Mucosa of stomach (tissue), 1 donor: ENCODE data around the gene EXOC3L4.
A peak's percentile ranks its signal among the peaks of the same experiment; 100 is the strongest.
"Not testable (repeated sequence)": the region's sequence is repeated elsewhere in the genome, so short reads cannot be mapped to it uniquely, and the experiment has no call there.

Source experiments
- H3K27me3 ChIP-seq: one replicate; pipeline ENCODE4 v1.7.0; 2013; ENCODE audit warnings: mild to moderate bottlenecking, low read length; ENCODE audit not compliant: control insufficient read depth, insufficient read depth
- H3K36me3 ChIP-seq: one replicate; pipeline ENCODE4 v1.7.0; 2013; ENCODE audit warnings: low read length; ENCODE audit not compliant: control insufficient read depth, insufficient read depth
- H3K4me1 ChIP-seq: one replicate; pipeline ENCODE4 v1.7.0; 2013; ENCODE audit warnings: mild to moderate bottlenecking, low read length; ENCODE audit not compliant: control insufficient read depth, insufficient read depth
- H3K4me3 ChIP-seq: one replicate; pipeline ENCODE4 v1.7.0; 2013; ENCODE audit warnings: low read length
- H3K9ac ChIP-seq: one replicate; pipeline ENCODE4 v1.7.0; 2013; ENCODE audit warnings: mild to moderate bottlenecking, low read length, moderate library complexity
- H3K9me3 ChIP-seq: one replicate; pipeline ENCODE4 v1.7.0; 2013; ENCODE audit warnings: mild to moderate bottlenecking, low read length, moderate library complexity; ENCODE audit not compliant: control insufficient read depth
- donor health status: Pancreatic carcinoma.

EXOC3L4 gene

DNA sequence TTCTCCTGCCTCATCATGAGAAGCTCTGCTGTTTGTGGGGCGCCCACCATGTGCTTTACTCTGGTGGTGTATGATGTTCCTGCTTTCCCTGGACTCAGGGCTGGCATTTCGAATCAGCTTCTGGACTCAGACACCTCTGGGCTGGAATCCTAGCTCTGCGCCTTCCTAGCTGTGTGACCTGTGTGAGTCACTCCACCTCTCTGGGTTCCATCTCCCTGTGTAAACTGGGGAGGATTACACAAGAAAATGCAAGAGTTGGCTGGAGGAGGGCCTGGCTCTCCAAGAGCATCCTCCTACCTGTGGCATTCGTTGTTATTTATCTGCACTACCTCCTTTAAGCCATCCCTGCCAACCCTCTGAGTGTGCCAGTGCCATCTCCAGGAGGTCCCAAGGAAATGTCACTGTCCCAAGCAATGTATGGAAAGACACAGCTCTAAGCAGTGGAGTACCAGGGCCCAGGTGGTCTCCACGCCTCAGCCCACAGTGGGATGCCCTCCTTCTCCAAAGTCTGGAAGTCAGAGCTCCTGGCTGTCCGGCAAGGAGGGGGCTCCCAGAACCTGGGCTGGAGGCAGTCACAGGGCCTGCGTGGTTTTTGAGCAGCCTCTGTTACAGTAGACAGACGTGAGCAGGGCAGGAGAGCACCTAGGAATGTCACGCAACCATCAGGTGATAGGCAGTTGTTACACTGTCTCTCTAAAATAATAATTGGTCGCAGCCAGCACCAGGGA, 21.5 kb downstream of the EXOC3L4 start:
- Histone ChIP-seq H3K4me1 (peaks cover 31% of the 10 kb centered on the region), H3K4me3 (no peak overlapping the region), H3K36me3 (no peaks in the 10 kb centered on the region), H3K27me3 (no peaks in the 10 kb centered on the region), H3K9me3 (no peaks in the 10 kb centered on the region), H3K9ac (no peak overlapping the region)

DNA sequence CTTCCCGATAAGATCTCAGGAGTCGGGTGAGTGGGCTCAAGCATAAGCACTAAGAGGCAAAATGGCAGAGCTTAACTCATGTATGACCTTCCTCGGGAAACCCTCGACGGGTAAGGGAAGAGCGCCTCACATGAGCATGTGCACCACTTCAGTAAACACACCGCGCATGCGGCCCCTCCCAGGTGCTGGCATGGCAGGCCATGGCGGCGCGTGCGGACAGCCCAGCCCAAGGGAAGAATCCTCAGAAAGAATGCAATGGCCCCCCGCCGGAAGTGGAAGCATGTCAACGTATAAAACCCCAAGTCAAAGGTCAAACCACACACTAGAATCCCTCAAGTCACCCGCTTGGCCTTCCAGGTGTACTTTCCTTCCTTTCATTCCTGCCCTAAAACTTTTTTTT, 22.1 kb downstream of the EXOC3L4 start:
- Histone ChIP-seq H3K27me3 (no peaks in the 10 kb centered on the region), H3K4me1 (peaks cover 25% of the 10 kb centered on the region), H3K9me3 (no peaks in the 10 kb centered on the region), H3K36me3 (no peaks in the 10 kb centered on the region), H3K4me3 (no peak overlapping the region), H3K9ac (no peak overlapping the region)

DNA sequence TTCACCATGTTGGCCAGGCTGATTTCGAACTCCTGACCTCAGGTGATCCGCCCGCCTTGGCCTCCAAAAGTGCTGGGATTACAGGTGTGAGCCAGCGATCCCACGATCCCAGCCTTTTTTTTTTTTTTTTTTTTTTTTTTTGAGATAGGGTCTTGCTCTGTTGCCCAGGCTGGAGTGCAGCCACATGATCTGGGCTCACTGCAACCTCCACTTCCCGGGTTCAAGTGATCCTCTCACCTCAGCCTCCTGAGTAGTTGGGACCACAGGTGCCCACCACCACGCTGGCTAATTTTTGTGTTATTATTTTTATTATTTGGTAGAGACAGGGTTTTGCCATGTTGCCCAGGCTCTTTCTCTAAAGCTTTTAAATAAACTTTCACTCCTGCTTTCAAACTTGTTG, 23.0 kb downstream of the EXOC3L4 start:
- not testable (repeated sequence) for H3K9me3 ChIP-seq, H3K36me3 ChIP-seq, H3K4me3 ChIP-seq, H3K9ac ChIP-seq, H3K27me3 ChIP-seq
- H3K4me1 ChIP-seq = peaks cover 23% of the 10 kb centered on the region

DNA sequence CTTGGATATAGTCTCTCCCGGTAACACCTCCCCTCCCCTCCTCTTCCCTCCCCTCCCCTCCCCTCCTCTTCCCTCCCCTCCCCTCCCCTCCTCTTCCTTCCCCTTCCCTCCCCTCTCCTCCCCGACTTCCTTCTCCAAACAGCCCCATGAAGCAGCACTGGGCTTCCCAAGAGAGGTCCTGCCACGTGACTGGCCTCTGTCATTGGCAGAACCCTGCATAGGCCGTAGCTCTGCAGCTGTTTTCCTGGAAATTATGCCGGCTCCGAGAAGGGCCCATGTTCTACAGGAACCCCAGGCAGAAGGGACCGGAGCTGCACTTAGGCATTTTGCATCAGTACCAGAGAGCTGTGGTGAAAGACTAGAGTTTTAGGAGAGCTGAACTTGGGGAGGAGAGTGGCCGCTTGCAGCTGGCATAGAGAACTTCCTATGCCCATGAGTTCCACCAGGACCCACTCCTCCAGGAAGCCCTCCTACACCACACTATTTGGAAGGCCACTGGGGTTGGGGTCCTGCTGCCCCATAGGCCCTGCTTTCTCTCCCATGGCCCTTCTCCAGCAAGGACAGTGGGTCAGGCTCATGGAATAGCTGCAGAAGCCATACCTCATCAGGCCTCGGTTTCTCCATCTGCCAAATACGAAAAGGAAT, 23.6 kb downstream of the EXOC3L4 start:
- H3K36me3 ChIP-seq = no peaks in the 10 kb centered on the region
- no peaks in the 10 kb centered on the region for H3K9me3 ChIP-seq
- H3K9ac ChIP-seq = no peak overlapping the region
- H3K4me3 ChIP-seq = no peak overlapping the region
- H3K27me3 ChIP-seq = peaks cover 6% of the 10 kb centered on the region
- peaks cover 23% of the 10 kb centered on the region for H3K4me1 ChIP-seq

DNA sequence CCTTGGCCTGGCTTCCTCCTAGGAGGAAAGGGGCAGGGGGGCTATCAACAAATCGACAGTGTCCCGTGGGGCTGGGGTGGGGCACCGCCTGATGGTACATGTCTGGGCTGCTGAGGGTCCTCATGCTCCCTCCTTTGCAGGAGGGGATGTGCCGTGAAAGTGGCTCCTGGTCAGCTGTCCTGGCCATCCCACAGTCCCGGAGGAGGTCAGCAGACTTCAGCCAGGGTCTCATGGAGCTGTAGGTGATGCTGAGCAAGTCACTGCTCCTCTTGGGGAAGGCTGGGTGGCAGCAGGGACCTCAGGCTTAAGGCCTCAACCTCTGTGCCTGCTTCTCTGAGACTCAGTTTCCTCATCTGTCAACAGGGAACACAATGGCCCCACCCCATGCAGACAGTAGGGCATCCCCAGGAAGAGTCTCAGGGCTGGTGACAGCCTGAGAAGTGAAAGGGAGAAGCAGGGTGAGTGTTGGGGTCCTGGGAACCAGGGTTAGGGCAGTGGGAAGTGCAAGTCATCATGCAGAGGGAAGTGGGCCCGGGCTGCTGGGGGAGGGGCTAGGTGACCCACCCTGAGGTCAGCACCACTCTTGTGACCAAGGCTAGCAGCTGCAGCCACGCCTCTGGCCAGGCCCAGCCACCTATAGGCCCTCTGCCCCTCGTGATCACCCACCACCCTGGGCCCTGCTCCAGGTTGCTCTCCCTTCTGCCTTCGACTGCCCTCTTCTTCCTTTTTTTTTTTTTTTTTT, 24.3 kb downstream of the EXOC3L4 start:
- Histone ChIP-seq H3K4me3 (no peak overlapping the region), H3K36me3 (no peaks in the 10 kb centered on the region), H3K9ac (no peak overlapping the region), H3K27me3 (peaks cover 6% of the 10 kb centered on the region), H3K4me1 (peaks cover 28% of the 10 kb centered on the region), H3K9me3 (no peaks in the 10 kb centered on the region)

DNA sequence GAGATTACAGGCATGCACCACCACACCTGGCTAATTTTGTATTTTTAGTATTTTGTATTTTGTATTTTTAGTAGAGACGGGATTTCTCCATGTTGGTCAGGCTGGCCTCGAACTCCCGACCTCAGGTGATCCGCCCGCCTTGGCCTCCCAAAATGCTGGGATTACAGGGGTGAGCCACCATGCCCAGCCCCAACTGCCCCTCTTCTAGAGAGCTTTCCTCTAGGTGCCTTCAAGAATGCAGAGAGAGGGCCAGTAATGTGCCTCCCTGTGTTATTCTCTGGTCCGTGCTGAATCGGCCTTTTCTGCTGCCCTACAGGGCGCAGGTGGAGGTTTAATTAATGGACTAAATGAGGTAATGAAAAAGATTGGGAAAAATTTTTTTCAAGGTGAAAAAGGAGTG, 25.0 kb downstream of the EXOC3L4 start:
- H3K9me3 ChIP-seq, H3K27me3 ChIP-seq, H3K4me3 ChIP-seq, H3K9ac ChIP-seq, H3K36me3 ChIP-seq: not testable (repeated sequence)
- H3K4me1 ChIP-seq = peaks cover 35% of the 10 kb centered on the region

DNA sequence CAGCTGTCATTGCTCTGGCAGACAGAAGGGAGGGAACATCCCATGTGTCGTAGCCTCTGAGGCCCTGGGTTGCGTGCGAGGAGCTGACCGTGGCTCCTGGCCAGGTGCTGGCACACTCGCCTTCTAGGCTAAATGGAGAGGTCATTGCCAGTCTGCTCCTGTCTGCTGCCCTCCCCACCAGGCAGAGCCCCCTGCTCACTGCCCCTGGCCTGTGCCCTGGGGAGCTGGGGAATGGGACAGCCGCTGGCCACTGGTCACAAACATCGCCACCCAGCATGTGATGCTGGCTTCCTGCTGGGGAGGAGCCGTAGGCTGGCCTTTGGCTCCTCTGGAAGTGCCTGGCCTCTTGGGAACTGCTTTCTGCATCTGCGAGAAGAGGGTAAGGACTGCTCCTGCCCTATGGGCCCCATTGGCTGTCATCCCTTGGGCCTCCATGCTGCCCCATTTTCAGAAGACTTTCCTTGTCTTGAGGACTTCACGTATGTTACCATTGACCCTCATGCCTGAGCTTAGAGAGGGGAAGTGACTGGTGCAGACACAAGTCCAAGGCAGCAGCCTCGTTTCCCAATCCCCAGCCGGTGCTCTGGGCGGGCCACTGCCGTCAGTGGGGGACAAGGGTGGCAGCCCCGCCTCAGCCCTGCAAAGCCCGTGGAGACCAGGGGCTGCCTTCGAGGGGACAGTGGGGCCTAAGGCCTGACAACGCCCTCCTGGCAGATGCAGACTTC, 26.8 kb downstream of the EXOC3L4 start:
- H3K4me3 ChIP-seq = no peak overlapping the region
- peaks cover 42% of the 10 kb centered on the region for H3K4me1 ChIP-seq
- H3K9me3 ChIP-seq = no peaks in the 10 kb centered on the region
- no peak overlapping the region for H3K9ac ChIP-seq
- H3K27me3 ChIP-seq = peaks cover 14% of the 10 kb centered on the region
- no peaks in the 10 kb centered on the region for H3K36me3 ChIP-seq

DNA sequence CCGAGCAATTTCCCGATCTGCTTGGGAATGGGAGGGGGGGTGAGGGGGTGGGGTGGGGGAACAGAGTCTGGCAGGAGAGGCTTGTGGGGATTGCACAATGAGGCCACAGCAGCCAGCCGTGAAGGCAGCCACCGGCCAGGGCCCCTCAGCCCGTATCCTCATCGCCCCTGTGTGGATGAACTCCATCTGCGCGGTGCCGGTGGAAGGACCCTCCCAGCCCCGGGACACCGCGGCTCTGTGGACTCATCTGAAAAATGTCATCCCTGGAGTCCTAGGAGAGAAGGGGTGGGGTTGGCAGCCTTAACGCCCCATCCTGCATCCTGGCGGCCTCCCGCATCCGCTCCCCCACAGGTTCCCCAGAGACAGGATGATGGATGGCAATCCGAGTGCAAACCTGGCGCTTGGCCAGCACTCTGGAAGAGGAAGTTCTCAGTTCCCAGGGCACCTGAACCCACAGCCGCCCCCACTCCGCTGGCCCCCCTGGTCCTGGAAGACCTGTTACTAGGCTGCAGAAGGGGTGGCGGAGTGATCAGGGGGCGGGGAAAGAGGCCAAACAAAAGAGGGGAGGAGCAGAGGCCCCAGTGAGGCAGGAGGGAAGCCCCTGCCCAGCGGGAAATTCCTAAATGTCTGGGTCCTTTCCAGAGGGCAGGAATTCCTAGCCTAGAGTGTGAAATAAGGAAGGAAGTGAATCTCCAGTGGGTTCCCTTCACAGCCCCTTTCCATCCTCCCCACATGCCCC, 27.5 kb downstream of the EXOC3L4 start:
- no peak overlapping the region for H3K4me3 ChIP-seq
- no peaks in the 10 kb centered on the region for H3K9me3 ChIP-seq
- H3K36me3 ChIP-seq = no peaks in the 10 kb centered on the region
- H3K4me1 ChIP-seq = peaks cover 47% of the 10 kb centered on the region
- peaks cover 14% of the 10 kb centered on the region for H3K27me3 ChIP-seq
- peak overlapping the region; percentile 45 for H3K9ac ChIP-seq

DNA sequence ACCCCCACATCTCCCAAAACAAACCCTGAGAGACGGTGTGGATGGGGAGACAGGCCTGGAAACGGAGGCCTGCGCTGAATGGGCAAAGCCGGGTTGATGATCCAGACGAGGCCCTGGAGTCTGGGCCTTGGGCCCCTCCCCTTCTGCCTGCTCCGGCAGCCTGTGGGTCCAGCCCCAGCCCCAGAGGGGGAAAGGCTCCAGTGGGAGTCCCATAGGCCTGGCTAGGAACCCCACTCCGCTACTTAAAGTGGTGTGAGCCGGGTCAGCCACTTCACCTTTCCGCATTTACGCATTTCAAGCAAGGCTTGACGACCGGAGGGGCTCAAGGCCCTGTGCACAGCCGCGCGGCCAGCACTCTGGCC, 28.0 kb downstream of the EXOC3L4 start:
- Histone ChIP-seq H3K9me3 (no peaks in the 10 kb centered on the region), H3K4me3 (no peak overlapping the region), H3K36me3 (no peaks in the 10 kb centered on the region), H3K4me1 (peaks cover 51% of the 10 kb centered on the region), H3K9ac (peak overlapping the region; percentile 45), H3K27me3 (peaks cover 14% of the 10 kb centered on the region)

DNA sequence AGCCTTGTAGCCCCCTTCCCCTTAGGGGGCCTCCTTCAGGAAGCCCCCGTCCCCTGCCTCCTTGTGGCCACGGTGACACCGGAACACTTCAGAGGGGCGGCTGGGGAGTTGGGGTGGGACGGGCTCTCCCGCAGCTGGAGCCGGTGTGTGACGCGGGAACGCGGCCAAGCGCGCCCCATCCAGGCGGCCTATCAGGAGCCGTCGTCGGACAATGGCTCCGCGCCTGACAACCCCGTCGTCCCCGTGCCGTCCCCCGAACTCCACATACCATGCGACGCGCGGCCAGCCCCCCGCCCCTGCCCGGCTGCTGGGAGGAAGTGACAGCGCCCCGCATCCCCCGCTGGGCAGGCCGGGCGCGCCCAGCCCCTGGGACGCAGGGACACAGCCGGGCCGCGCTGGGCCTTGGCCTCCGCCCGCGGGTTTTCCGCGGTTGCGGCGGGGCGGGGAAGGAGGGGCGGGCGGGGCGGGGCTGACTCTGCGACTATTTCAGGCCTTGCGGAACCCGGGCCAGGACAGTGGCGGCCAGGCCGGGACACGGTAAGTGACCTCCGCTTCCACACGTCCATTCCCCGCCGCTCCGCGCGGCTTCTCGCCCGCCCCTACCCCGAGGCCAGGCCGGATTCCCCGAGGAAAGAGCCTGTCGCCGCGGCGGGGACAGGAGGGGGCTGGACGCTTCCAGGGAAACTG, 28.6 kb downstream of the EXOC3L4 start, which contains the start of gene TNFAIP2:
Gene TNFAIP2, plus strand, starts transcription at position 515 of the 687 bp plus-strand sequence. CDS start 2,997 bp downstream, outside the sequence.
- peaks cover 14% of the 10 kb centered on the region for H3K27me3 ChIP-seq
- peak within 1 kb of the TSS; percentile 41 for H3K4me3 ChIP-seq
- no peaks in the 10 kb centered on the region for H3K9me3 ChIP-seq
- no peaks in the 10 kb centered on the region for H3K36me3 ChIP-seq
- H3K4me1 ChIP-seq = peaks cover 54% of the 10 kb centered on the region
- peak within 1 kb of the TSS; percentile 61 for H3K9ac ChIP-seq
